ENCODE measurements around the gene PLVAP. TPM values are rescaled to one million over a fixed set of nuclear protein-coding genes. Genes with fewer than 3 reads are reported as not detected.

PLVAP gene
- total and polyA plus RNA-seq, 2 donors (not counting 3 experiments of a cell fraction or from before 2014, with no cell fraction given), result 5.7 to 16.9 TPM

- ChIA-PET POLR2A (interaction anchor here (1.0 kb wide), 1 partner anchor 12 kb away, joined by 5 read pairs; no protein-coding TSS in a partner anchor), CTCF (interaction anchor here (1.0 to 1.5 kb wide), 4 partner anchors 9 to 17 kb away, joined by 4 to 5 read pairs (median 4); partner anchors contain the start of genes CCDC194 and MVB12A)
- H3K4me1 ChIP-seq (ENCODE audit: control insufficient read depth, extremely low read depth, insufficient read depth, low read length), result peaks cover 22% of the 10 kb centered on the region
- no peaks in the 10 kb centered on the region for H3K9me3 ChIP-seq (replicated peaks; ENCODE audit: control insufficient read depth, insufficient read depth, low read length)
- no peaks in the 10 kb centered on the region for H3K36me3 ChIP-seq (ENCODE audit: control insufficient read depth in 2 of 2, extremely low read depth in 1 of 2, insufficient read depth in 2 of 2, low read length in 2 of 2)
- no peaks in the 10 kb centered on the region for H3K9me1 ChIP-seq (replicated peaks; ENCODE audit: control insufficient read depth, extremely low read depth, insufficient read depth, low read length)
- intact Hi-C loops (cut with micrococcal nuclease) (loop anchor here (10.0 kb wide), 1 partner anchor 152 kb away; the partner anchor contains the start of gene COLGALT1), dilution Hi-C loops (cut with MboI; ENCODE audit: extremely low pct_ligation_motif_present, low sequenced_read_pairs) (no loop called here)
- peaks cover 8% of the 10 kb centered on the region for H3K79me2 ChIP-seq (ENCODE audit: control insufficient read depth, insufficient read depth, low read length)
- H4K20me1 ChIP-seq (replicated peaks; ENCODE audit: control insufficient read depth, extremely low read depth, insufficient read depth, low read length), result no peaks in the 10 kb centered on the region
- DNase-seq (ENCODE audit: low read depth, low spot score) (peak; percentile 28), FAIRE-seq (peak; percentile 18)
- TF ChIP-seq JUN (IDR thresholded peaks at IDR 0.05; ENCODE audit: borderline replicate concordance, insufficient read depth, insufficient read length, low read depth) (no peak), FOS (IDR thresholded peaks at IDR 0.05; ENCODE audit: borderline replicate concordance, insufficient read depth, low read length) (no peak), POLR2A (IDR thresholded peaks at IDR 0.05; ENCODE audit: low read depth, low read length) (no peak), MYC (IDR thresholded peaks at IDR 0.05; ENCODE audit: low read depth, low read length) (no peak), POLR2AphosphoS5 (IDR thresholded peaks at IDR 0.05; ENCODE audit: insufficient read depth, low read depth, low read length) (no peak)
- peak overlapping the region in 1 of 3 experiments; percentile 44 for H3K4me3 ChIP-seq (replicated peaks in 1 of 3; ENCODE audit: insufficient read depth in 1 of 3, low read depth in 1 of 3, low read length in 3 of 3)
- H2AFZ ChIP-seq (ENCODE audit: low read depth, low read length), result no peak overlapping the region
- no peak overlapping the region for H3K4me2 ChIP-seq (ENCODE audit: insufficient read depth, low read length)
- BruUV-seq (replicated peaks), result no TSS peak
- no peaks in the 10 kb centered on the region for H3K27me3 ChIP-seq (ENCODE audit: control insufficient read depth in 2 of 2, insufficient read depth in 2 of 2, low read length in 2 of 2)
- H3K27ac ChIP-seq (ENCODE audit: insufficient read depth, low read depth, low read length), result no peak overlapping the region
- H3K9ac ChIP-seq (replicated peaks; ENCODE audit: extremely low read depth, insufficient read depth, low read length), result no peak overlapping the region
Measured at GRCh38 chr19:17402982-17403855, 26.1 kb upstream of the PLVAP start.

GRCh38 chr19:17401628-17402027, 24.5 kb upstream of the PLVAP start:
- Histone ChIP-seq H3K4me2 (ENCODE audit: insufficient read depth, low read length) (no peak overlapping the region), H3K4me3 (replicated peaks in 1 of 3; ENCODE audit: insufficient read depth in 1 of 3, low read depth in 1 of 3, low read length in 3 of 3) (no peak overlapping the region), H3K27ac (ENCODE audit: insufficient read depth, low read depth, low read length) (no peak overlapping the region), H2AFZ (ENCODE audit: low read depth, low read length) (no peak overlapping the region), H3K79me2 (ENCODE audit: control insufficient read depth, insufficient read depth, low read length) (peaks cover 8% of the 10 kb centered on the region), H3K27me3 (ENCODE audit: control insufficient read depth in 2 of 2, insufficient read depth in 2 of 2, low read length in 2 of 2) (no peaks in the 10 kb centered on the region), H3K9ac (replicated peaks; ENCODE audit: extremely low read depth, insufficient read depth, low read length) (no peak overlapping the region), H3K36me3 (ENCODE audit: control insufficient read depth in 2 of 2, extremely low read depth in 1 of 2, insufficient read depth in 2 of 2, low read length in 2 of 2) (no peaks in the 10 kb centered on the region), H3K4me1 (ENCODE audit: control insufficient read depth, extremely low read depth, insufficient read depth, low read length) (peaks cover 17% of the 10 kb centered on the region), H4K20me1 (replicated peaks; ENCODE audit: control insufficient read depth, extremely low read depth, insufficient read depth, low read length) (no peaks in the 10 kb centered on the region), H3K9me3 (replicated peaks; ENCODE audit: control insufficient read depth, insufficient read depth, low read length) (no peaks in the 10 kb centered on the region), H3K9me1 (replicated peaks; ENCODE audit: control insufficient read depth, extremely low read depth, insufficient read depth, low read length) (no peaks in the 10 kb centered on the region)
- no peak for DNase-seq (ENCODE audit: low read depth, low spot score)
- peak; percentile 8 for FAIRE-seq
- dilution Hi-C loops (cut with MboI; ENCODE audit: extremely low pct_ligation_motif_present, low sequenced_read_pairs) (no loop called here), intact Hi-C loops (cut with micrococcal nuclease) (loop anchor here (10.0 kb wide), 1 partner anchor 153 kb away; the partner anchor contains the start of gene COLGALT1)
- TF ChIP-seq EZH2 (IDR thresholded peaks at IDR 0.05; ENCODE audit: borderline replicate concordance, low read depth, low read length, severe bottlenecking) (no peak), MYC (IDR thresholded peaks at IDR 0.05; ENCODE audit: low read depth, low read length) (no peak), MAX (IDR thresholded peaks at IDR 0.05; ENCODE audit: insufficient read depth, insufficient read length) (no peak), FOS (IDR thresholded peaks at IDR 0.05; ENCODE audit: borderline replicate concordance, insufficient read depth, low read length) (no peak), CTCF (IDR thresholded peaks at IDR 0.05; ENCODE audit: extremely low read depth in 1 of 2, insufficient read depth in 1 of 2, low read depth in 1 of 2, low read length in 2 of 2) (no peak), POLR2AphosphoS5 (IDR thresholded peaks at IDR 0.05; ENCODE audit: insufficient read depth, low read depth, low read length) (no peak), POLR2A (IDR thresholded peaks at IDR 0.05; ENCODE audit: low read depth, low read length) (no peak), GATA2 (IDR thresholded peaks at IDR 0.05; ENCODE audit: insufficient read depth, insufficient read length, low read depth, low read length) (no peak), JUN (IDR thresholded peaks at IDR 0.05; ENCODE audit: borderline replicate concordance, insufficient read depth, insufficient read length, low read depth) (no peak)
- ChIA-PET CTCF (no interaction called here), POLR2A (interaction anchor here (0.7 kb wide), 1 partner anchor 15 kb away, joined by 3 read pairs; no protein-coding TSS in a partner anchor)
- no TSS peak for BruUV-seq (replicated peaks)

All from endothelial cell of umbilical vein (primary cell).